ENCODE results near the gene GFRA4.

Gene GFRA4

DNA sequence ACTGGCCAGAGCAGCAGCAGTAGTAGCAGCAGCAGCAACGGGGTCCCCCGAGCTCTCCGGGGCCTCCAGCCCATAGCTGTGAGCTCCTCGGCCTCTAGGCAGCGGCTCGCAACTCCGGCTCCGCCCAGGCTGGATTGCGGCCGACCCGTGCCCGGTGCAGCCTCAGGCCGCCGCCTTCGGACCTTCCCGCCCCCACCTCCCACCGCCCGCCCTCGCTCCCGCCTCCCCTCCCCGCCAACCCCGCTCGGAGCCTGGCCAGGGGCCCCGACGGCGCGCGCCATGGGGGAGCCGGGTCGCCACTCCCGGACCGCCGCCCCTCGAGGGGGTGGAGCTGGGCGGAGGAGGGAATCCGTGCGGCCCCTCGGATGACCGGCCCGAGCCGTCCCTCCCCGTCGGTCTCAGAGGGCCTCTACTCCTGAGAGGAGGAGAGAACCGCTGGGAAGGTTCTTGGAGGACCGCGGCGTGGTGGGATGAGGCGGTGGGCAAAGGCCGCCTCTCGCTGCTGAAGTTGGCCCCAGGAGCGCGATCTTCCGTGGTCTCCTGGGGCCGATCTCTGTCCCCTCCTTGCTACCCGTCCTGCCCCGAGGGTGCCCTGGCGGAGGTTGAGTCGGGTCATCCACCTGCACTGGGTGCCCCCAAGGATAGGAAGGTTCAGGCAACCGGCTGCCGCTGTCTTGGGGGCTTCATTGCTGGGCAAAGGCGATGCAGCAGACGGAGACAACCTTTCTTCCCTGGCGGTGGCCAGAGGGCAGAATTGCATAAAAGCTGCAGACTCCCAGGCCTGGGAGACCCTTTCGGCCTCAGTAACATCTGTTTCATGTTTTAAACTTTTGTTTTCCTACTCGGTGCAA is 19.0 kb upstream of the GFRA4 start, which contains the start of gene ADAM33:
Gene ADAM33, minus strand, starts transcription at position 80 of the 851 bp plus-strand sequence. Its CDS starts 6 bp downstream, at position 74.
- no peak within 1 kb of the TSS for H2AFZ ChIP-seq (ENCODE audit: low read depth, low read length)
- no peak for TF ChIP-seq EZH2 (IDR thresholded peaks at IDR 0.05; ENCODE audit: borderline replicate concordance, low read depth, low read length, severe bottlenecking)
- TF ChIP-seq, protein P1, sequence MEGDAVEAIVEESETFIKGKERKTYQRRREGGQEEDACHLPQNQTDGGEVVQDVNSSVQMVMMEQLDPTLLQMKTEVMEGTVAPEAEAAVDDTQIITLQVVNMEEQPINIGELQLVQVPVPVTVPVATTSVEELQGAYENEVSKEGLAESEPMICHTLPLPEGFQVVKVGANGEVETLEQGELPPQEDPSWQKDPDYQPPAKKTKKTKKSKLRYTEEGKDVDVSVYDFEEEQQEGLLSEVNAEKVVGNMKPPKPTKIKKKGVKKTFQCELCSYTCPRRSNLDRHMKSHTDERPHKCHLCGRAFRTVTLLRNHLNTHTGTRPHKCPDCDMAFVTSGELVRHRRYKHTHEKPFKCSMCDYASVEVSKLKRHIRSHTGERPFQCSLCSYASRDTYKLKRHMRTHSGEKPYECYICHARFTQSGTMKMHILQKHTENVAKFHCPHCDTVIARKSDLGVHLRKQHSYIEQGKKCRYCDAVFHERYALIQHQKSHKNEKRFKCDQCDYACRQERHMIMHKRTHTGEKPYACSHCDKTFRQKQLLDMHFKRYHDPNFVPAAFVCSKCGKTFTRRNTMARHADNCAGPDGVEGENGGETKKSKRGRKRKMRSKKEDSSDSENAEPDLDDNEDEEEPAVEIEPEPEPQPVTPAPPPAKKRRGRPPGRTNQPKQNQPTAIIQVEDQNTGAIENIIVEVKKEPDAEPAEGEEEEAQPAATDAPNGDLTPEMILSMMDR (IDR thresholded peaks at IDR 0.05; ENCODE audit: borderline replicate concordance, extremely low read depth, low read length, poor library complexity, severe bottlenecking): no peak
- no peak within 1 kb of the TSS for H3K9ac ChIP-seq (ENCODE audit: low read depth, low read length)
- no peaks in the 10 kb centered on the region for H3K79me2 ChIP-seq (ENCODE audit: insufficient read depth, low read length)
- H3K27me3 ChIP-seq (ENCODE audit: insufficient read depth, low read length, poor library complexity): peaks cover 8% of the 10 kb centered on the region
- no peak for ATAC-seq (ENCODE audit: insufficient read depth, low read depth)
- H4K20me1 ChIP-seq (ENCODE audit: insufficient read depth, low read length): no peaks in the 10 kb centered on the region
- no peak within 1 kb of the TSS for H3K4me3 ChIP-seq (ENCODE audit: low read depth in 1 of 2, low read length in 2 of 2)
- H3K9me3 ChIP-seq (ENCODE audit: insufficient read depth, low read length, severe bottlenecking): no peaks in the 10 kb centered on the region
- no peak within 1 kb of the TSS for H3K4me2 ChIP-seq (ENCODE audit: insufficient read depth, low read length)
- DNase-seq: no peak
- no peaks in the 10 kb centered on the region for H3K4me1 ChIP-seq (ENCODE audit: insufficient read depth, low read length)
- H3K36me3 ChIP-seq (ENCODE audit: insufficient read depth, low read length): no peaks in the 10 kb centered on the region
- H3K27ac ChIP-seq (ENCODE audit: low read length): no peak within 1 kb of the TSS

DNA sequence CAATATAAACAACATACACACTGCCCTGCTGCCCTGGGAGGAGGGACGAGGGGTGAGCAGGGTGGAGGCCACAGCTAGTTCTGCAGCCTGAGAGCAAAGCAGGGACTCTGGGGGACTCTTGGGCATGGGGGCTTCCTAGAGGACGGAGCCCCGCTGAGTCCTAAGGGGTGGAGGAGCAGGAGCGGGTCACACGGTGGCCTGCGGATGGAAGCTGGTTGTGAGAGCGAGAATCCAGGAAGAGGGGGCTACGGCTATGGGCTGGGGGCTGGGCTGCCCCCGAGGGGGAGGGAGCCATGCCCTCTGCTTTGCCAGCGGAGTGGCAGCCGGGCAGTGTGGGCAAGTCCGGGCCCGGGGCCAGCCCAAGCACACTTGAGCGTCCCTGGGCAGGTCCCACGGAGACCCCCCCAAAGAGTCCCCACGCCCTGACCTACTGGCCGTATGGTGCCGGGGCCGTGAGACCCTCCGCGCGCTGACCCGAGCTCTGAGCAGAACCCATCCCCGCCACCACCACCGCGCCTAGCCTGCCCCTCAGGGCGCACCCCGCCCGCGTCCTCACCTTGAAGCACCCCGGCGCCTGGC is 18.2 kb upstream of the GFRA4 start:
- Histone ChIP-seq H3K79me2 (ENCODE audit: insufficient read depth, low read length) (no peaks in the 10 kb centered on the region), H3K4me1 (ENCODE audit: insufficient read depth, low read length) (peaks cover 4% of the 10 kb centered on the region), H3K27ac (ENCODE audit: low read length) (no peak overlapping the region), H3K9me3 (ENCODE audit: insufficient read depth, low read length, severe bottlenecking) (no peaks in the 10 kb centered on the region), H3K4me3 (ENCODE audit: low read depth in 1 of 2, low read length in 2 of 2) (no peak overlapping the region), H3K9ac (ENCODE audit: low read depth, low read length) (no peak overlapping the region), H2AFZ (ENCODE audit: low read depth, low read length) (no peak overlapping the region), H3K27me3 (ENCODE audit: insufficient read depth, low read length, poor library complexity) (peaks cover 8% of the 10 kb centered on the region), H3K36me3 (ENCODE audit: insufficient read depth, low read length) (no peaks in the 10 kb centered on the region), H4K20me1 (ENCODE audit: insufficient read depth, low read length) (no peaks in the 10 kb centered on the region), H3K4me2 (ENCODE audit: insufficient read depth, low read length) (no peak overlapping the region)
- no peak for DNase-seq
- TF ChIP-seq, protein P1 (IDR thresholded peaks at IDR 0.05; ENCODE audit: borderline replicate concordance, extremely low read depth, low read length, poor library complexity, severe bottlenecking): no peak
- TF ChIP-seq EZH2 (IDR thresholded peaks at IDR 0.05; ENCODE audit: borderline replicate concordance, low read depth, low read length, severe bottlenecking): no peak
- no peak for ATAC-seq (ENCODE audit: insufficient read depth, low read depth)

DNA sequence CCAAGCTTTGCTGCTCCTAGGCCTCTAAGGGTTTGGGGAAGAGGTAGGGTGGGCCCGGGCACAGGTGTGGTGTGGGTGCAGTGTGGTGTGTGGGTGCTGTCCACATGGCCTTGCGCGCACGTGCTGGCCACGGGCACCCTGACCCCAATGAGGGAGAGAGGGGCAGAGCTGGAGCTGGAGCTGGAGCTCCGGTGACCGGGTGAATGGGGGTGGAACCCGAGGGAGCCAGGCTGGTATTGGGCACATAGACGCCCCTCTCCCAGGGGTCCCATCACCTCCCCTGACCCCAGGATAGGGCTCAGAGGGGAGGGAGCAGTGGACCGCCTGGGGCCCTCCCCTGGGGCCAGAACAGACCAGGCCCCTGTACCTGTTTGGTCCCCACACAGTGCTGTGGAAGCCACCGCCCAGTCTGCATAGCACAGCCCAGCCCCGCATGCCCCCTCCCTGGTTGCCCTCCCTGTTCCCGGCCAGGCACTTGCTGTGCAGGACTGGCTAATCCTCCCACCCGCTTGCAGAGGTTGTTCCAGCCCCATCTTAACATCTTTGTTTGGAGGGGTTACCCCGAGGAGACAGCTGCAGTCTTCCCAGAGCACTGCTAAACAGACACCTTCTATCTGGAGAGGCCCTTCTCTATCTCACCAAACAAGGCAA is 17.6 kb upstream of the GFRA4 start:
- Histone ChIP-seq H3K9ac (ENCODE audit: low read depth, low read length) (no peak overlapping the region), H3K9me3 (ENCODE audit: insufficient read depth, low read length, severe bottlenecking) (no peaks in the 10 kb centered on the region), H3K4me1 (ENCODE audit: insufficient read depth, low read length) (peaks cover 4% of the 10 kb centered on the region), H2AFZ (ENCODE audit: low read depth, low read length) (no peak overlapping the region), H3K36me3 (ENCODE audit: insufficient read depth, low read length) (no peaks in the 10 kb centered on the region), H3K79me2 (ENCODE audit: insufficient read depth, low read length) (no peaks in the 10 kb centered on the region), H4K20me1 (ENCODE audit: insufficient read depth, low read length) (no peaks in the 10 kb centered on the region), H3K4me2 (ENCODE audit: insufficient read depth, low read length) (no peak overlapping the region), H3K27me3 (ENCODE audit: insufficient read depth, low read length, poor library complexity) (peaks cover 8% of the 10 kb centered on the region), H3K4me3 (ENCODE audit: low read depth in 1 of 2, low read length in 2 of 2) (no peak overlapping the region), H3K27ac (ENCODE audit: low read length) (no peak overlapping the region)
- ATAC-seq (ENCODE audit: insufficient read depth, low read depth) (no peak), DNase-seq (no peak)
- TF ChIP-seq, protein P1 (IDR thresholded peaks at IDR 0.05; ENCODE audit: borderline replicate concordance, extremely low read depth, low read length, poor library complexity, severe bottlenecking): no peak
- no peak for TF ChIP-seq EZH2 (IDR thresholded peaks at IDR 0.05; ENCODE audit: borderline replicate concordance, low read depth, low read length, severe bottlenecking)

Data from DND-41 (cell line).